T-helper 2 cell treated with Interferon-gamma antibody and Interleukin-4, amounts not matched to agents 100 ng/mL and 5 ng/mL, for 36 hours (primary cell): Measurements from ENCODE around the gene TIE1. TPM values are rescaled to one million over a fixed set of nuclear protein-coding genes. Genes with fewer than 3 reads are reported as not detected.

Experiments
- intact Hi-C: fragments of 100-400 bp; cut with micrococcal nuclease; formaldehyde crosslinking; loops from one replicate; pipeline ENCODE4 v1.15.1; 2023
- total RNA-seq: library from RNA; stranded (reverse); gene quantifications from 2 replicates; pipeline ENCODE4 v1.2.3, GENCODE V29; 2022

Gene TIE1
- total RNA-seq, 1 donor from 2014 or later, result 0.27 TPM

GRCh38 chr1:43311521-43311920, 10.7 kb downstream of the TIE1 start:
- intact Hi-C loops, result no loop called here

GRCh38 chr1:43312212-43312623, 11.4 kb downstream of the TIE1 start:
- intact Hi-C loops, result no loop called here

- intact Hi-C loops, result no loop called here
These were observed 12.1 kb downstream of the TIE1 start for GRCh38 chr1:43312663-43313515.

- intact Hi-C loops, result no loop called here
These were observed 13.0 kb downstream of the TIE1 start for GRCh38 chr1:43313771-43314170.

- intact Hi-C loops, result no loop called here
These were observed 13.5 kb downstream of the TIE1 start for GRCh38 chr1:43314233-43314632.

- intact Hi-C loops, result no loop called here
These were observed 14.7 kb downstream of the TIE1 start for GRCh38 chr1:43315481-43315880.

- intact Hi-C loops, result no loop called here
These were observed 15.4 kb downstream of the TIE1 start for GRCh38 chr1:43315963-43316737.

GRCh38 chr1:43316738-43317520, 16.1 kb downstream of the TIE1 start:
- intact Hi-C loops, result no loop called here

GRCh38 chr1:43317817-43318471, 17.2 kb downstream of the TIE1 start:
- intact Hi-C loops, result no loop called here

GRCh38 chr1:43318831-43319230, 18.0 kb downstream of the TIE1 start:
- intact Hi-C loops, result no loop called here

- intact Hi-C loops, result no loop called here
These were observed 18.5 kb downstream of the TIE1 start for GRCh38 chr1:43319288-43319687.

GRCh38 chr1:43319766-43320165, 19.0 kb downstream of the TIE1 start:
- intact Hi-C loops, result no loop called here

GRCh38 chr1:43321331-43321891, 20.6 kb downstream of the TIE1 start:
- intact Hi-C loops, result no loop called here

GRCh38 chr1:43322506-43322905, 21.7 kb downstream of the TIE1 start:
- intact Hi-C loops, result no loop called here

GRCh38 chr1:43324810-43325209, 24.0 kb downstream of the TIE1 start:
- intact Hi-C loops, result no loop called here

- intact Hi-C loops, result no loop called here
These were observed 24.6 kb downstream of the TIE1 start for GRCh38 chr1:43325381-43325780.

- intact Hi-C loops, result no loop called here
These were observed 26.9 kb downstream of the TIE1 start for GRCh38 chr1:43327549-43328292.

GRCh38 chr1:43329995-43330751, 29.4 kb downstream of the TIE1 start:
- intact Hi-C loops, result no loop called here

- intact Hi-C loops, result no loop called here
These were observed 30.9 kb downstream of the TIE1 start for GRCh38 chr1:43331688-43332087.
